ENCODE measurements around the gene HAPLN1. TPM values are rescaled to one million over a fixed set of nuclear protein-coding genes. Genes with fewer than 3 reads are reported as not detected.

Gene HAPLN1
- total RNA-seq, 1 experiment from 2014 or later: not detected

GRCh38 chr5:83724935-83725334 lies 4.3 kb upstream of the HAPLN1 start:
- Histone ChIP-seq H3K27ac (no peak overlapping the region), H3K4me2 (no peak overlapping the region), H3K36me3 (ENCODE audit: low read depth) (no peaks in the 10 kb centered on the region), H3F3A (ENCODE audit: insufficient read depth, low read depth) (no peaks in the 10 kb centered on the region), H4K20me1 (ENCODE audit: insufficient read depth) (no peaks in the 10 kb centered on the region), H2AFZ (no peak overlapping the region), H3K79me2 (ENCODE audit: low read depth) (no peaks in the 10 kb centered on the region), H3K27me3 (ENCODE audit: insufficient read depth, low read depth) (no peaks in the 10 kb centered on the region; the same call in 1 of the 2 replicates), H3K4me1 (replicated peaks; ENCODE audit: insufficient read depth) (0 out of 2 replicates have a peak, but pooled peaks cover 4% of the 10 kb centered on the region), H3K9me3 (ENCODE audit: insufficient read depth, low read depth) (no peaks in the 10 kb centered on the region), H3K9me2 (ENCODE audit: insufficient read depth) (no peaks in the 10 kb centered on the region), H3K4me3 (no peak overlapping the region)
- TF ChIP-seq CTCF (conservative IDR thresholded peaks at IDR 0.05) (no peak), EZH2 (IDR thresholded peaks at IDR 0.05; ENCODE audit: low read depth) (no peak)
- POLR2A ChIA-PET (ENCODE audit: unreplicated experiment): no interaction called here
- CTCF ChIA-PET: no interaction called here
- no peak for DNase-seq
- intact Hi-C loops (cut with micrococcal nuclease; ENCODE audit: unreplicated experiment): loop anchor here (10.0 kb wide), 3 partner anchors 340 to 1320 kb away; partner anchors contain the start of gene EDIL3
- BruUV-seq (replicated peaks): no TSS peak

- no peaks in the 10 kb centered on the region for H4K20me1 ChIP-seq (ENCODE audit: insufficient read depth)
- intact Hi-C loops (cut with micrococcal nuclease; ENCODE audit: unreplicated experiment): loop anchor here (10.0 kb wide), 3 partner anchors 341 to 1321 kb away; partner anchors contain the start of gene EDIL3
- no peak overlapping the region for H3K4me2 ChIP-seq
- 0 out of 2 replicates have a peak, but pooled peaks cover 4% of the 10 kb centered on the region for H3K4me1 ChIP-seq (replicated peaks; ENCODE audit: insufficient read depth)
- DNase-seq: no peak
- CTCF ChIA-PET: no interaction called here
- no peaks in the 10 kb centered on the region for H3K79me2 ChIP-seq (ENCODE audit: low read depth)
- POLR2A ChIA-PET (ENCODE audit: unreplicated experiment): no interaction called here
- no peak for TF ChIP-seq CTCF (conservative IDR thresholded peaks at IDR 0.05)
- TF ChIP-seq EZH2 (IDR thresholded peaks at IDR 0.05; ENCODE audit: low read depth): no peak
- BruUV-seq (replicated peaks): no TSS peak
- H3K27ac ChIP-seq: no peak overlapping the region
- no peak overlapping the region for H3K4me3 ChIP-seq
- no peaks in the 10 kb centered on the region for H3F3A ChIP-seq (ENCODE audit: insufficient read depth, low read depth)
- H3K36me3 ChIP-seq (ENCODE audit: low read depth): no peaks in the 10 kb centered on the region
- no peaks in the 10 kb centered on the region for H3K9me2 ChIP-seq (ENCODE audit: insufficient read depth)
- H3K9me3 ChIP-seq (ENCODE audit: insufficient read depth, low read depth): no peaks in the 10 kb centered on the region
- H3K27me3 ChIP-seq (ENCODE audit: insufficient read depth, low read depth): no peaks in the 10 kb centered on the region; the same call in 1 of the 2 replicates
- H2AFZ ChIP-seq: no peak overlapping the region
Measured at GRCh38 chr5:83724001-83724400, 3.3 kb upstream of the HAPLN1 start.

GRCh38 chr5:83723031-83723430 lies 2.4 kb upstream of the HAPLN1 start:
- CTCF ChIA-PET: no interaction called here
- H2AFZ ChIP-seq: no peak overlapping the region
- intact Hi-C loops (cut with micrococcal nuclease; ENCODE audit: unreplicated experiment): loop anchor here (10.0 kb wide), 3 partner anchors 342 to 1322 kb away; partner anchors contain the start of gene EDIL3
- H3K4me3 ChIP-seq: no peak overlapping the region
- 0 out of 2 replicates have a peak, but pooled peaks cover 4% of the 10 kb centered on the region for H3K4me1 ChIP-seq (replicated peaks; ENCODE audit: insufficient read depth)
- no peaks in the 10 kb centered on the region for H3F3A ChIP-seq (ENCODE audit: insufficient read depth, low read depth)
- TF ChIP-seq CTCF (conservative IDR thresholded peaks at IDR 0.05) (no peak), EZH2 (IDR thresholded peaks at IDR 0.05; ENCODE audit: low read depth) (no peak)
- BruUV-seq (replicated peaks): no TSS peak
- POLR2A ChIA-PET (ENCODE audit: unreplicated experiment): no interaction called here
- no peaks in the 10 kb centered on the region for H3K36me3 ChIP-seq (ENCODE audit: low read depth)
- no peaks in the 10 kb centered on the region for H3K9me3 ChIP-seq (ENCODE audit: insufficient read depth, low read depth)
- H3K27me3 ChIP-seq (ENCODE audit: insufficient read depth, low read depth): no peaks in the 10 kb centered on the region; the same call in 1 of the 2 replicates
- H3K27ac ChIP-seq: no peak overlapping the region
- peak overlapping the region; percentile 90 for H3K4me2 ChIP-seq
- no peak for DNase-seq
- H3K79me2 ChIP-seq (ENCODE audit: low read depth): no peaks in the 10 kb centered on the region
- no peaks in the 10 kb centered on the region; the same call in 1 of the 2 replicates for H4K20me1 ChIP-seq (ENCODE audit: insufficient read depth)
- no peaks in the 10 kb centered on the region for H3K9me2 ChIP-seq (ENCODE audit: insufficient read depth)

Measured in PC-9 (cell line).